Transverse colon (tissue), 4 donors: ENCODE measurements around the gene LMAN2L. TPM values are rescaled to one million over a fixed set of nuclear protein-coding genes. Genes with fewer than 3 reads are reported as not detected.
A peak's percentile ranks its signal among the peaks of the same experiment; 100 is the strongest.

ENCODE experiments used
- DNase-seq: peaks from one replicate; pipeline ENCODE4 v3.0.0-alpha.2; 2019
- H3K27ac ChIP-seq, 4 donors: fragments of 200-600 bp; sonication (generic); 2 replicates each; pipeline ENCODE4 v1.5.1; 2016 to 2018; ENCODE audit warnings: inconsistent platforms in 4 of 4
- H3K27me3 ChIP-seq: fragments of 200-600 bp; sonication (generic); 2 replicates; pipeline ENCODE4 v1.5.1; 2017; ENCODE audit warnings: inconsistent platforms
- H3K36me3 ChIP-seq, 4 donors: fragments of 200-600 bp; sonication (generic); 2 replicates each; pipeline ENCODE4 v1.5.1; 2017 to 2019; ENCODE audit warnings: inconsistent platforms in 4 of 4
- H3K4me1 ChIP-seq, 4 donors: fragments of 200-600 bp; sonication (generic); 2 replicates each; pipeline ENCODE4 v1.5.1; 2017 to 2020; ENCODE audit warnings: inconsistent platforms in 4 of 4
- H3K4me3 ChIP-seq, 4 donors: fragments of 200-600 bp; sonication (generic); 1 replicate in 1 of 4; 2 replicates in 3 of 4; pipeline versions ENCODE4 v1.5.1 to v1.6.1; 2017 to 2019; ENCODE audit warnings: inconsistent platforms in 4 of 4
- H3K9me3 ChIP-seq, 2 donors: fragments of 200-600 bp; sonication (generic); 2 replicates each; pipeline ENCODE4 v1.5.1; 2017 to 2019; ENCODE audit warnings: inconsistent platforms in 2 of 2
- CTCF ChIP-seq, 5 experiments: fragments of 200-600 bp in 3 of 5; fragments of 450-650 bp in 2 of 5; sonication (generic) in 3 of 5; IDR thresholded peaks; 1 replicate in 2 of 5; 2 replicates in 3 of 5; pipeline ENCODE4 v1.5.1; 2016 to 2017; ENCODE audit warnings: antibody characterized with exemption in 5 of 5, inconsistent platforms in 3 of 5, mild to moderate bottlenecking in 2 of 5, moderate library complexity in 1 of 5
- EP300 ChIP-seq: sonication (generic); formaldehyde crosslinking; IDR thresholded peaks from one replicate; pipeline ENCODE4 v1.6.1; 2017; ENCODE audit warnings: antibody characterized with exemption, low read depth
- POLR2A ChIP-seq: fragments of 450-650 bp; IDR thresholded peaks from one replicate; pipeline ENCODE4 v1.6.1; 2016; ENCODE audit warnings: antibody characterized with exemption, mild to moderate bottlenecking, moderate library complexity
- POLR2AphosphoS5 ChIP-seq, 3 donors: sonication (generic); formaldehyde crosslinking; IDR thresholded peaks; one replicate each; pipeline ENCODE4 v1.6.1; 2016; ENCODE audit warnings: antibody characterized with exemption in 3 of 3
- WGBS, 2 donors: methylation state at CpG; one replicate each; pipeline ENCODE4 v1.1.5; 2018; ENCODE audit warnings: low coverage in 1 of 2; 5-methylcytosine and 5-hydroxymethylcytosine counted together
- in situ Hi-C, 4 donors: fragments of 200-750 bp; cut with MboI; loops; one replicate each; pipeline versions ENCODE4 v1.15.0 to v1.15.1; 2017; ENCODE audit warnings: low sequenced_read_pairs in 3 of 4, low pct_ligation_motif_present in 1 of 4, low pct_unique_long_range_greater_than_20kb in 1 of 4
- intact Hi-C: fragments of 100-400 bp; cut with DNase I; formaldehyde crosslinking; loops from one replicate; pipeline ENCODE4 v1.15.1; 2023; ENCODE audit warnings: low total_unique reads
- total RNA-seq, 4 donors: library from RNA; depleted of rRNA; stranded (reverse); fragments of >200 nt; gene quantifications; one replicate each; pipeline ENCODE4 v1.1.0, GENCODE V29; 2016

The LMAN2L gene
- total RNA-seq, 4 donors from 2014 or later, result 16.7 to 27.3 (median 19.0) TPM

- TF ChIP-seq EP300, result no peak
- TF ChIP-seq POLR2AphosphoS5 (IDR thresholded peaks at IDR 0.05), result peak in 2 of 3 donors; percentile 10 to 38
- peak in 3 of 5 experiments; percentile 11 to 62 (median 60) for TF ChIP-seq CTCF (IDR thresholded peaks at IDR 0.05)
- in situ Hi-C loops, result no loop called here
- H3K27ac ChIP-seq, result peak overlapping the region; percentile 55 to 89 (median 75)
- intact Hi-C loops, result no loop called here
- WGBS, 2 donors, result 62 to 73% methylated on average over 3 to 20 of the region's 20 CpGs
- H3K9me3 ChIP-seq, result no peaks in the 10 kb centered on the region
- no peaks in the 10 kb centered on the region for H3K36me3 ChIP-seq
- peak; percentile 84 for DNase-seq
- no peaks in the 10 kb centered on the region for H3K27me3 ChIP-seq
- no peak overlapping the region for H3K4me3 ChIP-seq
- H3K4me1 ChIP-seq, result peaks cover 19 to 84% (median 62%) of the 10 kb centered on the region in 4 donors
Measured at GRCh38 chr2:96771796-96772618, 32.1 kb upstream of the LMAN2L start.

- TF ChIP-seq CTCF (IDR thresholded peaks at IDR 0.05) (no peak), POLR2AphosphoS5 (IDR thresholded peaks at IDR 0.05) (no peak), POLR2A (no peak), EP300 (no peak)
- H3K27ac ChIP-seq, result peak overlapping the region; percentile 8 to 89 (median 75)
- WGBS, 2 donors, result 90% methylated on average over 21 of the region's 25 CpGs; no CpG with 5 or more reads in 1 of the 2 donors
- no peaks in the 10 kb centered on the region for H3K27me3 ChIP-seq
- H3K9me3 ChIP-seq, result no peaks in the 10 kb centered on the region
- H3K4me1 ChIP-seq, result peaks cover 24 to 94% (median 73%) of the 10 kb centered on the region in 4 donors
- H3K4me3 ChIP-seq, result no peak overlapping the region
- in situ Hi-C loops, result no loop called here
- DNase-seq, result no peak
- no peaks in the 10 kb centered on the region for H3K36me3 ChIP-seq
- intact Hi-C loops, result no loop called here
Measured at GRCh38 chr2:96770442-96771202, 30.8 kb upstream of the LMAN2L start.

- Histone ChIP-seq H3K27me3 (no peaks in the 10 kb centered on the region), H3K9me3 (no peaks in the 10 kb centered on the region), H3K4me3 (no peak overlapping the region), H3K27ac (peak overlapping the region; percentile 84 to 89 (median 87)), H3K36me3 (no peaks in the 10 kb centered on the region), H3K4me1 (peaks cover 25 to 96% (median 76%) of the 10 kb centered on the region in 4 donors)
- intact Hi-C loops, result loop anchor here (10.0 kb wide), 2 partner anchors 45 to 135 kb away; partner anchors contain the start of genes CNNM3 and KANSL3
- DNase-seq, result peak; percentile 54
- WGBS, 2 donors, result 35 to 54% methylated on average over 4 to 7 of the region's 7 CpGs
- in situ Hi-C loops, result no loop called here
- TF ChIP-seq CTCF (IDR thresholded peaks at IDR 0.05) (no peak), POLR2A (no peak), EP300 (no peak)
Measured at GRCh38 chr2:96769814-96770213, 29.9 kb upstream of the LMAN2L start.

- TF ChIP-seq POLR2AphosphoS5 (IDR thresholded peaks at IDR 0.05) (peak in 2 of 3 donors; percentile 35 to 71), EP300 (no peak), POLR2A (peak; percentile 60), CTCF (IDR thresholded peaks at IDR 0.05) (no peak)
- peak overlapping the region; percentile 84 to 89 (median 87) for H3K27ac ChIP-seq
- in situ Hi-C loops, result no loop called here
- no peaks in the 10 kb centered on the region for H3K27me3 ChIP-seq
- H3K4me1 ChIP-seq, result peaks cover 25 to 96% (median 79%) of the 10 kb centered on the region in 4 donors
- no peaks in the 10 kb centered on the region for H3K36me3 ChIP-seq
- H3K4me3 ChIP-seq, result peak overlapping the region in 1 of 4 donors; percentile 13
- peak; percentile 74 for DNase-seq
- intact Hi-C loops, result loop anchor here (10.0 kb wide), 2 partner anchors 47 to 133 kb away; partner anchors contain the start of genes CNNM3 and KANSL3
- no peaks in the 10 kb centered on the region for H3K9me3 ChIP-seq
- WGBS, 2 donors, result 56 to 70% methylated on average over 5 to 8 of the region's 8 CpGs
Measured at GRCh38 chr2:96768083-96768561, 28.3 kb upstream of the LMAN2L start.
